Epithelial cell of proximal tubule (primary cell): ENCODE measurements around the gene SRRM4. TPM values are rescaled to one million over a fixed set of nuclear protein-coding genes. Genes with fewer than 3 reads are reported as not detected.

Experiments
- DNase-seq: peaks from one replicate; pipeline ENCODE4 v3.0.0-alpha.2; 2011; ENCODE audit warnings: low read depth
- H3K4me3 ChIP-seq: 2 replicates; pipeline ENCODE4 v1.5.1; 2011; ENCODE audit warnings: low read depth, mild to moderate bottlenecking, low read length
- total RNA-seq: library from RNA; depleted of rRNA; stranded (reverse); fragments of >200 nt; gene quantifications from 2 replicates; pipeline ENCODE4 v1.2.3, GENCODE V29; 2015
- TF ChIP-seq, protein P1 (sequence below): conservative IDR thresholded peaks from 2 replicates; pipeline ENCODE4 v1.5.1; 2012; ENCODE audit warnings: low read depth, mild to moderate bottlenecking, low read length

Gene SRRM4
- total RNA-seq, 1 donor from 2014 or later, result under 0.01 TPM

DNA sequence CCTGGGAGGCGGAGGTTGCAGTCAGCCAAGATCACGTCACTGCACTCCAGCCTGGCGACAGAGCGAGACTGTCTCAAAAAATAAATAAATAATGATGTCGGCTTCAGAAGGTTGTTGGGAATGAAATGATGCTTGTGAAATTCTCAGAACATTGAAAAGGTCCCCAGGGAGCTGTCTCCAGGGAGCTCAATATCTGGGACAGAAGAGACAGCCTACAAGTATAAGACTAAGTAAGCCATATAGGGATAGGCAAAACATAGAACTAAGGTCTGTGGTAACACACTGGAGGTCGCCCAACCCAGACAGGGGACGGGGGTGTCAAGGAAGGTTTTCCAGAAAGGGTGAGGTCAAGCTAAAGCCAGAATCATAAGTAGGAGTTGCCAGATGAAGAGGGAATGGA is 167.9 kb downstream of the SRRM4 start:
- no peak overlapping the region for H3K4me3 ChIP-seq
- DNase-seq, result no peak
- TF ChIP-seq, protein P1, sequence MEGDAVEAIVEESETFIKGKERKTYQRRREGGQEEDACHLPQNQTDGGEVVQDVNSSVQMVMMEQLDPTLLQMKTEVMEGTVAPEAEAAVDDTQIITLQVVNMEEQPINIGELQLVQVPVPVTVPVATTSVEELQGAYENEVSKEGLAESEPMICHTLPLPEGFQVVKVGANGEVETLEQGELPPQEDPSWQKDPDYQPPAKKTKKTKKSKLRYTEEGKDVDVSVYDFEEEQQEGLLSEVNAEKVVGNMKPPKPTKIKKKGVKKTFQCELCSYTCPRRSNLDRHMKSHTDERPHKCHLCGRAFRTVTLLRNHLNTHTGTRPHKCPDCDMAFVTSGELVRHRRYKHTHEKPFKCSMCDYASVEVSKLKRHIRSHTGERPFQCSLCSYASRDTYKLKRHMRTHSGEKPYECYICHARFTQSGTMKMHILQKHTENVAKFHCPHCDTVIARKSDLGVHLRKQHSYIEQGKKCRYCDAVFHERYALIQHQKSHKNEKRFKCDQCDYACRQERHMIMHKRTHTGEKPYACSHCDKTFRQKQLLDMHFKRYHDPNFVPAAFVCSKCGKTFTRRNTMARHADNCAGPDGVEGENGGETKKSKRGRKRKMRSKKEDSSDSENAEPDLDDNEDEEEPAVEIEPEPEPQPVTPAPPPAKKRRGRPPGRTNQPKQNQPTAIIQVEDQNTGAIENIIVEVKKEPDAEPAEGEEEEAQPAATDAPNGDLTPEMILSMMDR, result no peak

DNA sequence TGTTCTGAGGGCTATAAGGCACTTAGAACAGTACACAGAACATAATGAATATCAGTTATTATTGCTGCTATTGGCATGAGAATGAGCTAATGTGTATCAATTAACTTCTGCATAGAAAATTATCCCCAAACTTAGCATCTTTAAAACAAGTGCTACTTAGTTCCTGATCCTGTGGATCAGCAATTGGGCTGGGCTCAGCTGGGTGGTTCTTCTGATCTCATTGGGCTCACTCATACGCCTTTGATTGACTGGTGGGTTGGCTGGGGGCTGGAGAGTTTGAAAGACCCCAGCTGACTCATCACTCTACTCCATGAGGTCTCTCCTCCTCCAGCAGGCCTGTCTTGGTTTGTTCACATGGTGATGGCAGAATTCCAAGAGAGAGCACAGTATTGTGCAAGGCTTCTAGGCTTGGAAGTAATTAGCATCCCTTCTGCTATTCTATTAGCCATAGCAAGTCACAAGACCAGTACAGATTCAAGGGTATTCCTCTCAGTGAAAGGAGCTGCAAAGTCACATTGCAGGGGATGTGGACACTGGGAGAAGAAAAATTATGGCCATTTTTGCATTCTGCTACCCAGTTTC is 170.2 kb downstream of the SRRM4 start:
- no peak for DNase-seq
- H3K4me3 ChIP-seq, result no peak overlapping the region
- TF ChIP-seq, protein P1, result no peak

DNA sequence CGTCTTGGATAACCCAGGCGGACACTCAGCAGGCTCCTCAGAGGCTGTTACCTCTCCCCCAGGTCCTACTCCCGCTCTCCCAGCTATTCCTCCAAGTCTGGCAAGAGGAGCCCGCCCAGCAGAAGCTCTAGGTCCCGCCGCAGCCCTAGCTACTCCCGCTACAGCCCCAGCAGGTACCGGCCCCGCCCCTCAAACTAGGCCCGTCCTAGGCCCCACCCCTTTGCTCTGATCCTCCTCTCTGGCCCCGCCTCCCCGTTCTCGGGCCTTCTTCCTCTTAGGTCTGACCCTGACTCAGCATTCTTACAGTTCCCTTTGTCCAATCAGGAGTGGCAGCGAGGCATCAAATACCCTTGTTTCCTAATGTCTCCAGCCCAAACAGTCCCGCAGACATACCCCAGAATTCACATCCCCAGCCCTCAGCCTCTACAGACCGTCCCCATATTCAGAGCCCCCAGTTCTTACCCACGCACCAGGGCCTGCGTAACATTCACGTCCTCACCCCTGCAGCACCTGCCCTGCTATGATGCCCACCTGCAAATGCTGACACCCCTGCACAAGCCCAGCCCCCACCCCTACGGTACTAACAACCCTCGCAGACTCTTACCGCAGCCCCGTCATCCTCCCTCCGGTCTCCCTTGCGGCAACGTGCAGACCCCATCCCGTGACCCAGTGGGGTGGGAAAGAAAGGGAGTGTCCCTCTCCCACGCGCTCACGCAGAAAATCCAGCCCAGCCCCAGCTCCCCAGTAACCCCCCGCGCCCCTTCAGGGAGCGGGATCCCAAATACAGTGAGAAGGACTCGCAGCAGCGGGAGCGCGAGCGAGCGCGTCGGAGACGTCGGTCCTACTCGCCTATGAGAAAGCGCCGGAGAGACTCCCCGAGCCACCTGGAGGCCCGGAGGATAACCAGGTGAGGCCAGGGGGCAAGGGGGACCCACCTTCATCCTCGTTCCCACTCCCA is 172.4 kb downstream of the SRRM4 start:
- peak overlapping the region; percentile 38 for H3K4me3 ChIP-seq
- TF ChIP-seq, protein P1, result no peak
- no peak for DNase-seq

DNA sequence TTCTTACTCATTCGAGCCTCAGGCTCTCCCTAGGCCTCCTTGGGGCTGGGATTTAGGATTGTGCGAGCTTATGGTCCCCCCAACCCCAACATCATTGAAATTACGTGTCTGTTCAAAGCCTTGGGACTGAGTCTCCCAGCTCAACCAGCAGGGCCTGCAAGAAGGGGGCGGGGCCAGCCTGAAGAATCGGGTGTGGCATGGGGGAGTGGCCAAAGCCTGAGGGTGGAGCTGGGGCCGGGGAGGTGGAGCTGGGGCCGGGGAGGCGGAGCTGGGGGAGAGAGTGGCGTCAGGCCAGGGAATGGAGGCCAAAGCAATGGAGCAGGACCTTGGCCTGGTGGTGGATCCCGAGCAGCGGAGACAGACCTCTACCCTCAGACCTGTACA is 173.1 kb downstream of the SRRM4 start:
- TF ChIP-seq, protein P1, result no peak
- H3K4me3 ChIP-seq, result no peak overlapping the region
- DNase-seq, result no peak

DNA sequence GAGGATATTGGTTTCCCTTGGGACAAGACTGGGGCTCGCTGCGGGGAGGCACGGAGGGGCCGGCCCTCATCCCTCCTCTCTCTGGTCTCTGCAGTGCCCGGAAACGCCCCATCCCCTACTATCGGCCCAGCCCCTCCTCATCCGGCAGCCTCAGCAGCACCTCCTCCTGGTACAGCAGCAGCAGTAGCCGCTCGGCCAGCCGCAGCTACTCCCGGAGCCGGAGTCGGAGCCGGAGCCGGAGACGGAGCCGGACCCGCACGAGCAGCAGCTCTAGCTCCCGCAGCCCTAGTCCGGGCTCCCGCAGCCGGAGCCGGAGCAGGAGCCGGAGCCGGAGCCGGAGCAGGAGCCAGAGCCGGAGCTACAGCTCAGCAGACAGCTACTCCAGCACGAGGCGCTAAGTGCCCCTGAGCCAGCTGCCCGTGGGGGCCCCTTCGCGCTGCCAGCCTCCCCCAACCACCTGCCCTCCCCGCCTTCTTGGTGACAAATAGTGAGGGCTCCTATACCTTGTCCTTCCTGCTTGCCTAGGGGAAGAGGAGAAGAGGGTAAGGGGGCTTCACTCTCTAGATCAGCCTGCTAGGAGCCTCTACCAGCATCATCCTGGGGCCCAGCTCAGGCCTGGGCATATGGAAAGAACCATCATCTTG is 175.2 kb downstream of the SRRM4 start:
- no peak overlapping the region for H3K4me3 ChIP-seq
- TF ChIP-seq, protein P1, result peak; percentile 16
- no peak for DNase-seq

DNA sequence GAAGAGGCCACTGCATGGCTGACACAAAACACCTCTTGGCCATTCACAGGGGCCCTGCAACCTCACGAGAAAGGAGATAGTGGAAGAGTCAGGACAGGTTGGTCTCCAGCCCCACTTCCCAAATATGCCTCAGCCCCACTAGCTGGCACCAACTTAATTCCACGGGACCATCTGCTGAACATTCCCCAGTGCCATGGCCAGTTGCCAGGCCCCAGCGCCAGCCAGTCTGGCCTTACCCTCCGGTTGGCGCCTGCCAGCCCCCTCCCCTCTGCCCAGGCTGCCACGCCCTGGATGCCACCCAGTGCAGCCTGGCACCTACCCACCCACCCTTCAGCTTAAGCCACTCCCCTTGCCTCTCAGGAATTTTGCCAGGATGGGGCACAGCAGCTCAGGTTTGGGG is 176.2 kb downstream of the SRRM4 start:
- TF ChIP-seq, protein P1, result no peak
- H3K4me3 ChIP-seq, result no peak overlapping the region
- DNase-seq, result no peak
